GM18909 (cell line): ENCODE data around the gene PTGER2.
A peak's percentile ranks its signal among the peaks of the same experiment; 100 is the strongest.

ENCODE experiments used
- ATAC-seq: cut with Tn5 transposase; IDR thresholded peaks from one replicate; pipeline ENCODE4 v1.9.1; 2021; ENCODE audit warnings: mild to moderate bottlenecking; ENCODE audit not compliant: unreplicated experiment, poor library complexity

The PTGER2 gene

DNA sequence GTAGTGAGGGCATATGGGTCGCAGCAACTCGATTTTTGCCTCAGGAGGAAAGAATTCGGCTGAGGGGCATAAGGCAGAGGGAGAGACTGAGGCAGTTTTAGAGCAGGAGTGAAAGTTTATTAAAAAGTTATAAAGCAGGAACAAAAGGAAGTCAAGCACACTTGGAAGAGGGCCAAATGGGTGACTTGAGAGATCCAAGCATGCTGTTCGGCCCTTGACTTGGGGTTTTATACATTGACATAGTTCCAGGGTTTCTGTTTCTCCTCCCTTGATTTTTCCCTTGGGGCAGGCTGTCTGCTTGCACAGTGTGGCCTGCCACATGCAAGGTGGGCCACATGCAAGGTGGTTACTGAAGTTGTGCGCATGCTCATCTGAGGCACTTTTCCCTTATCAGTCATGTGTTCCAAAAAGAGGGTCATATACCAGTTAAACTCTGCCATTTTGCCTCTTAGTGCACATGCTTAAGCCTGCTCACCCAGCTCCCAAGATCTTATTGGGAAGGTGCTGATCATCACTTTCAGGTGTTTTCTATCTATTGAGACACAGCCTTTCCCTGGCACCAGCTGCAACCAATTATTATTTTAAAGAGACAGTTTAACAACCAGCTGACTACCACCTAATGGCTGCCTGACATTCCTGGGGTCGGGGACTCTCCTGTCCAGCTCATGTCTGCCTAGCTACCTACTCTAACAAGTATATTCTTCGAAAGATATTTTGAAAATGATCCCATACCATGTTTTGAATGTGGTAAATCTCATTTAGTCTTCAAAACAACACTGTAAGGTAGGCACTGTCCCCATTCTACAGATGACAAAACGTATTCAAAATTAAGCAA lies 19.9 kb downstream of the PTGER2 start:
- ATAC-seq: no peak

DNA sequence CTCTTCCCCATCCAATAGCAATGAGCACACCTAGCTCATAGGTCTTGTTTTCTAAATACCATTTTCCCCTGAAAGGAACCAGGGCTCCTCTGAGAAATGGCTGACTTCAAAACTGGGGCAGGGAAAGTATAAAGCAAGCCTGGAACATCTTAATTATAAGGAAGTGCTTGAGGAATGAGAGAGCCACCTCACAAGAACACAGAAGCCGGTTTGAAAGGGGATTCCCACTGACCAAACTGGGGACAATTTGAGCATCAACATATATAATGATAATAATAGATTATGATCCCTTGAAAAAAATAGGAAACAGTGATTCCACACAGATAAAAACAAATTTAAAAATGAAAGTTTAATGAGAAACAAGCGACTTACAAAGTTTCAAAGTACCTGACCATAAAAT lies 22.1 kb downstream of the PTGER2 start:
- ATAC-seq: no peak

DNA sequence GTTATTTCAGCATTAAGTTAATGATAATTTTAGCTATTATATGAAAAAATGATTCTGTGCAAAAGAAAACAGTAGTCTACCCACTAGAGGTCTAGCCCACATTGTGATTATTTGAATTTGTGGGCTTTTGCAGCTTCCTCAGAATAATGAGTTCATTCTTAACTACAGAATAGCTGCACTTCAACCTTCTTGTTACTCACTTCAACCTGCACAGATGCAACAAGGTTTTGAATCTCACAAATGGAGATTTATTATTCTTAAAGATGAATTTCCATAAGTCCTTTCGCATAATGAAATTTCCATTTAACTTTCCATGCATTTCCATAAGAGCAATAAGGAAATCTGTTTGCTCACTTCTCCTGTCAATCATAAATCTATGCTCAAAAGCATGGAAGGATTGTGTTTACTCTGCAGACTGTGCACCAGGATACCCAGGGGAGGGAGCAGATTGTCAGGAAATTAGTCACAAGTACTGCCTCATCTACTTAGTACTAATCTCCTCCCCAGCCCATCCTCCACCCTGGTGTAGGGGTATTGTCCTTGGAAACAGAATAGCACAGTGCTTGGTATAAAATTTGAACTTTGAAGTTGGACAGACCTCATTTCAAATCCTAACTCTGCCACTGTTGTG lies 24.1 kb downstream of the PTGER2 start:
- no peak for ATAC-seq

DNA sequence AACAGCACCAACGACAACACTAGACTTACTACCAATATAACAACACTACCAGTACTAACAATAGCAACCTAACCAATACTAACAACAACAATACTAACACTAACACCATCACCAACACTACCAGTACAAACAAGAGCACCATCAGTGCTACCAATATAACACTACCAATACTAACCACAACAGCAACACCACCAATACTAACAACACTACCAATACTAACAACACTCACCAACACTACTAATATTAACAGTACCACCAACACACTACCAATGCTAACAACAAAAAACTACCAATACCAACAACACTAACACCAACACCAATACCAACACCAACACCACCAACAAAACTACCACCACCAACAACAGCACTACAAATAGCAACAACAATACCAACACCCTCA lies 25.1 kb downstream of the PTGER2 start:
- no peak for ATAC-seq

DNA sequence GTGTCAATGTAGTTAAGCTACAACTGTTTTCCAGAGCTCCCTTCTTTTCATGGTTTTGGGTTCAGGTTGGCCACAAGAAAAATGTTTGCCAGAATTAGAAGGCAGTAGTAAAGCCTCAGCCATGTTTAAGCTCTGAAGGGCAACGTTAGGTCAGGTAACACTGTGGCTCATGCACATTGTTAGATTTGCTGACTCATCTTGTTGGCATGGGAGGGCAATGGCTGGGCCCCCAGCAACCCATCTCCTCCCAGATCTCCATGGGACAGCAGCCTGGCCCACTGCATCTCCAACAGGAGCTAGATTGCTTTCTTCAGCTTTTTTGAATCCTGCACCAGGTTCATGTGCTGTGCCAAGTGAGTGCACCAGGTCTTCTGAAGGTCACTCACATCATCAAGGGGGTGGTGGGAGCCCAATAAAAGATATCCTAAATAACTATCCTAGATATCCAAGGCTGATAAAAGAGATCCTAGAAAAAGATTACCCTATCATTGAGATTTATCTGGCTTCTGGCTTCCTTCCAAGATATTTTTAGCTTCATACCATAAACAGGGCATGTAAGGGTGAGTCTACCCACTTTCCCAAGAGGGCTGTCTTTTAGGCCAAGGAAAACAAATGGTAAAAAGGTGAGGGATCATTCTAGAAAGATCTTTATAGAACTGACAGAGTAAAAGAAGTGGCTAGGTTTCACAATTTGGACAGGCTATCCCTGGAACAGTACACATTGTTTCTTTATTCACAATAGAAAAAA lies 28.9 kb downstream of the PTGER2 start:
- ATAC-seq: no peak

DNA sequence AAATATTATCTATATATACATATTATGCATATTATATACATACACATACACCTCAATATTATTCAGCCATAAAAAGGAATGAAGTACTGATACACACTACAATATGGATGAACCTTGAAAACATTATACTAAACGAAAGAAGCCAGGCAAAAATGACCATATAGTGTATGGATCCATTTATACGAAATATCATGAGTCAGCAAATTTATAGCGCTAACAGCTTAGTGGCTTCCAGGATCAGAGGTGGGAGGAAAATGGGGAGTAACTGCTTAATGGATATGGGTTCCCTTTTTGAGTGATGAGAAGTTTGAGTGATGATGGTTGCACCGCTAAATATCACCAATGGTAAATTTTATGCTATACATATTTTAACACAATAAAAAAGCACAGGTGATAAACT lies 32.7 kb downstream of the PTGER2 start:
- no peak for ATAC-seq

DNA sequence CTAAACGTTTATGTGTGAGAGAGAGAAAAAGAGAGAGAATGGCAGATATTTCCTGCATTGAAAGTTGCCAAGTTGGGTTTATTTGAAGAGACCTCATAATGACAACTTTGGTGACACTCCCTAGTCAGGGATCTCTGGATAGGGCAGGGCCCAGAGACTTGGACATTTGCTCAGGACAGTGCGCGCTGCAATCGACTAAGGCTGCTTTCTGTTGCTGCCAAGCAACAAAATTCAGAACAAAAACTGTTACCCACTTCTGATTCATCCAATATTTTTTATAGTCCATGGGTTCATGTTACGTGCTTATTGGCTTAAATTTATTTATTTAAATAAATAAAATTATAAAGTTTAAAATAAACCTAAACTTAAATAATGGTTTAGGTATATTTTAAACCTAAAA lies 34.2 kb downstream of the PTGER2 start:
- no peak for ATAC-seq

DNA sequence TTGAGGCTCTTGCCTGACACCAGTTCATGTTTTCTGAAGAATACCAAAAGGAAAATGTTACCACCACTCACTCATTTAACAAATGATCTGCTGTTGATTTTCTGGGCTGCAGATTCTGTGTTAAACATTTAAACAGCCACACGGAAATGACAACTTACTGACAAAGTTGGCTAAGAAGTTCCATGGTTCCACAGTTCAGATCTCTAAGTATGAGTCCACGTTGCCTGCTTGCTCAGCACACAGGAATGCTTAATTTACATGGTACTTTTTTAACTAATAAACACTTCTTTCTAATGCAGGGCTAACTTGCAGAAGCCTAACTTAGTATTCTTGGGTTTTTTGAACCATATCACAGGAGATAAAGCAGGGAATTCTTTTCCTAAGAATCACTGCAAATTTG lies 34.7 kb downstream of the PTGER2 start:
- ATAC-seq: no peak

DNA sequence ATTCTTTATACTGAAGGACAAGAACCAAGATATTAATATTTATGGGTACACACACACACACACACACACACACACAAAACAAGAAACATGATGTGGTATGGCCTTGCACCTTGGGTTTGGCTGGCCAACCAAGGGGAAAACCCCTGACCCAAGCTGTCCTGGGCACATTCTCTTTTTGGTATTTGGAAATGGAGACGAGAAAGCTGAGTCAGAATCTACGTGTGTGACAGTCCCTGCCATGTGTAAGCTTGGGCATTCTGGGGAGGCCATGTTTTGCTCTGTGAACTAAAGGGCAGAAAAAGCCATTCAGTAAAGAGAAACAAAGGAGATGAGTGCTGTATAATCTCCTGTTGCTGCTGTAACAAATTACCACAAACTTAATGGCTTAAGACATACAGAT lies 35.6 kb downstream of the PTGER2 start:
- no peak for ATAC-seq

DNA sequence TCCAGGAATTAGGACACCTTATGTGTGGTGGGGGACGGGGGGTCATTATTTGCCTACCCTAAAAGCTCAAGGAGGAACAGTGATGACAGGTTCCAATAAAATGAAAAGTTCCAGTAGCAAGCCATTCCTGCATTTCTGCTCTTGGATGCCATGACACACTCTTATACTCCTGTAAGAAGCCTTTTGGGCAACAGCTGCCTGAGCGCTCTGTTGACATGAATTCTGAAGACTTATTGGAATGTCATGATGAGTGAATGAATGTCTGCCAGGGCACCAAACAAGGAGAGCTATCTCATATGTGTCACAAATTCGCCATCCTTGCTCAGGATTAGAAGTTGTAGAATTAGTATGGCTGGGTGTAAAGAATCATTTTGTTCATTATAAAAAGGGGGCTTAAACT lies 36.3 kb downstream of the PTGER2 start:
- ATAC-seq: no peak

DNA sequence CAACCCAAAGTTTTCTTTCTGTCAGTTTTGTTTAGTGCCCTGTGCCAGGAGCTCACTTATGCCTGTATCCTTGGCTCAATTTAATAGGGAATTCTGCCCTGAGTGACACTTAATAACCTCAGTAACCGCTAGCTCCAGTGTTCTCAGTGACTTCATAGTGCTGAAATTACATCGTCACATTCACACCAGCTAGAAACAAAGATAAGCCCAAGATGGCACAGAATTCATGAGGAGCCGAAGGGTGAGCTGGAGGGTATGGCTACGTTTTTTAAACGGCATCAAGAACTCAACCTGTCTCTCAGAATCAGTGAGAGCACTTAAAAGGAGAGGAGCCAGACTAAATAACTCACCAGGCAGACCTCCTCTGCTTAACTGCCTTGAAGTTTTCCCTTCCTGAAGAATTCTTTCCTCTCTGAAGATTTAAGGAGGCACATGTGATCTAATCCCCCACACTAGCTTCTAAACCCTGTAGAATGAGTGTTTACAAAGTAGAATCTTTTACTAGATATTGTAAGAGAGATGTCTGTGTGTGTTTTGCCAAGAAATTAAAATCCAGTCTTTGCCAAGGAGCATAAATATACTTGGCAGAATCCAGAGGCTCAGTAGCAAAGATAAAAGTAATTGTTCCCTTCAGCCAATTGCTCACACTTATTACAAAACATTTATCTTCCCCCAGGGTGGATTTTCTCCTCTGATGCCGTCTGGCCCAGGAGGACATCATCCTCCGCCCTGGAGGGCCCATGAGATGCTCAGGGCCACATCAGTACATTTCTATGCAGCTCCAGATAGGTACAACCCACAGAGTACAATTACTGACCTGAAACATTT lies 37.3 kb downstream of the PTGER2 start:
- ATAC-seq: peak; percentile 37

DNA sequence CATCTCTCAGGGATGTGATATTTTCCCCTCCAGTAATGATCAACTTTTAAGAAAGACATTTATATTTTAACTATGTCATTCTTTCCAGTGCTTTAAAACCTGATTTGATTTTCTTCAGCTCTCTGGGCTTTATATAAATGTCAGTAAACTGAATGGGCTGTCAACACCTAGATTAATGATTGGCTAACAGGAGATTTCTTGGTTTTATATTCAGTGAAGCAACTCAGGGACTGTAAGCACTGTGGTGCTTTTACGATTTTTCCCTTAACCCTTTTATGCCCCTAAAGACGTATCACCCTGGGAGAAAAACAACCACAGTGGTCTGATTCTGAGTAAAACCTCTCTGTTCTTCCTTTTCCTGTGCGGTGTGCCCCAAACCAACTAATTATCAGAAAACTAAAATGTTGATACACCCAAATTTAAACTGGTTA lies 38.0 kb downstream of the PTGER2 start:
- ATAC-seq: peak; percentile 81

DNA sequence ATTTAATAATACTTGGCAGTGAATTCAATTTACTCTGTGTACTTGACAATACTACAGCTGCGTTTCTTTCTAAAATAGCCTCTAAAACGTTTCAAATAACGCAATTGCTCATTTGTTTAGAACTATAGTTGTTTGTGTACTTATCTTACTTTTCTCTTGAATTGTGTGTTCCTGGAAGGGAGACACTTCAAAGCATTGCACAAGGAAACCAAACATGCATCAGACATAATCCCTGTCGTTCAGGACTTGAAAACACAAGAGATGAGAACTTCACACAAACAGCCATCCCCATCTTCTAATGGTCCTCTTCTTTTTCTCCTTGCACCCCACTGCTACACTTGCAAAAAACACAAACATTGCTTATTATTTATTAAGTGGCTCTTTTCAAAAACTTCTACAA lies 38.5 kb downstream of the PTGER2 start:
- peak; percentile 8 for ATAC-seq

DNA sequence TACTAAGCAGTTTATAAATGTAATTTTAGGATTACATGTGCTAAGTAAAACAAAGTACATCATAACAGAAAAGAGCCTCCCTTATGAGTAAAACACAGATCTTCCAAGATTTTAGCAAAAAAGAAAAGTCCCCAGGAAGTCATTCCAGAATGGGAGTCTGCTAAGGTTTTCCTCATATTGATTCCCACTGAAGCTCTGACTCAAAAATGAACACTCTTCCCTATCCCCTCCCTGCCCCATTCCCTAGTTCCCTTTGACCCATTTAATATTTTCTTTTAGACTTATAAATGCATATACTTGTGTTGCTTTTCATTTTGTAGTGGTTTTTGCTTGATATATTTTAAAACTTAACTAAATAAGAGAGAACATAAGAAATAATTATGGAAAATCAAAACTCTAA lies 40.1 kb downstream of the PTGER2 start:
- no peak for ATAC-seq

DNA sequence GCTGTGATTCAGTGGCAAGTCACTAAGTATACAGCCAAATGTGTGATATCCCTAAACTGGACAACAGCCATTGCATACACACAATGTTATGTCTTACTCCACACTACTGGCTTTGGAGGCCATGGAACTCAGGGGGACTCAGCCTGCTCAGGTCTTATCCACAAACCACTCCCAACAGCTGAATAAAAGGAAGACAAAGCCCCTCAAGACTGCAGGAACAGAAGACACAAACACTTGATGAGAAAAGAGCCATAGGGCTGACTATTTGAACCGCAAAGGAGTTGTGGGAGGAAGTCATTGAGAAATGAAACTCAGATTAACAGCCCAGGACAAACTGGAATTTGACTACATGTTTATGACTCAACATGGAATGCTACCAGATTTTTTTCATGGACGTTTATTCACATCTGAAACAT lies 40.9 kb downstream of the PTGER2 start:
- ATAC-seq: no peak

DNA sequence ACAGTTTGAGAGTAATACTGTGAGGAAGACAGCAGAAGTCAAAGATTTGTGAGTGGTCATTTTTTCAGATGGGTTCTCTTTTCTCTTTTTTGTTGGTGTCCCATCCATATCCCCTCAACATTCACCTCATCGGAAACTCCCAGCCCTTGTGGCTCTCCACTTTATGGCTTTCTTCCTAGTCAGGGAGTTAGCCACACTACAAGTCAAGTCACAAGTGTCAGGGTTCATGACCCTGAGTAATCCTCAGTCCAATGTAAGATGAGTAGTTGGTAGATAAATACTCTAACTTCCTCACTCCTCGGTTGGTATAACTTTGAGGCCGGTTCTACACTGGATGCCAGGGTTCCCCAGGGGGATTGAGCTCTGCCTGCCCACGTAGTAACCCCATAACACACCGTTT lies 41.4 kb downstream of the PTGER2 start:
- ATAC-seq: no peak

DNA sequence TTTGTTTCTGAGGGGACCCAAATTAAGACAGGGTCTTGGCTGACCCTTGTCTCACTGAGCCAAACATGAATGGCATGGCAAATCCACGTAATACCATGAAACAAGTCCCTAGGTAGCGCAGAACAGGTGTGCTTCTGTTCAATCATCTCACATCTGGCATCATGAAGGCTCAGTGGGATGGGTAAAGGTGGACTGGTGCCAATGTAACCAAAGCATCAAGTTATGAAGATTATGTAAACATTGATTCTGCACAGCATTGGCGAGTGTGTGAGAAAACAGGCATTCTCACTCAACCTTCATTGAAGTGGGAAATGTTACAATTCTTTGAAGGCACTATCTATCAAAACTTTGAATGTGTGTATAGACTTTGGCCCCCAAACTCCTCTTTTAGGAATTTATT lies 41.9 kb downstream of the PTGER2 start:
- ATAC-seq: no peak

DNA sequence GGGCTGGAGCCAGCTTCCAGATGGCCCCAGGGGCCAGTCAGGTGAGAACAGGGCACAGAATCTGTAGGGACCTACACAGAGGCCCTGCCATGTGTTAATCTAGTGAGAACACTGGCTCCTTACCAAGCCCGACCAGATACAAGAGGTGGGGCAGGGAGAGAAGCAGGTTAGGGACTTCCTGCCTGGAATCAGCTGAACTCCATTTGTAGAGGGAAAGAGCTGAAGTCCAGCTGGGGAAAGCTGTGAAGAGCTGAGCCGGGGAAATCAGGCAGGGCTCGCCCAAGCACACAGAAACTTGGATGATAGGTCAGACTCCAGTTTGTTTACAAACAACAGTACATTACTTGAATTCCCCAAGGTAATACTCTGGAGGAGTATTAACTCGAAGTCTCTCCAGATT lies 46.7 kb downstream of the PTGER2 start:
- no peak for ATAC-seq

DNA sequence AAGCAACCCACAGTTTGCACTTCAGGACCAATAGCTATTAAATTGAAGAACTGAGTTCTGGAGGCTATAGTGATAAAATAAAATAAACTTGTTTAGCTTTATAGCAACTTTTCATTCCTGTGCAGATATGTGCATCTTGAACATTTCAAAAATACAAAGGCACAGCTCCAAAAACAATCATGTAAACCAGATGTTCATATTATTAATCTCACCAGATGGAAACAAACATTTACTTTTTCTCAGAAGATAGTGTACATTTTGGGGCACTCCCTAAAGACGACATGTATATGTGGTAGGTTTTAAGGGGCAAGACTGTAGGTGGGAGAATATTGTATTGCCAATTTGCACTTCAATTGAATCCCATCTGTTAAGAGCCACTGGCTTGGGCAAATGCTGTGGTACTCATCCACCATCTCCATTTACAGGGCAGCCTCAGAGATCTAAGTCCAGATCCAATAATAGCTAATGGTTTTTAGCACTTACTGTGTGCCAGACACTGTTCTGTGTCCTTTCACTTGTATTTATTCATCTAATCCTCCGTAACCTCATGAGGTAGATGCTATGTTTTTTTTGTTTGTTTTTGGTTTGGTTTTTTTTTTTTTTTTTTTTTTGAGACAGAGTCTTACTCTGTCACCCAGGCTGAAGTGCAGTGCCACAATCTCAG lies 49.1 kb downstream of the PTGER2 start:
- ATAC-seq: no peak

DNA sequence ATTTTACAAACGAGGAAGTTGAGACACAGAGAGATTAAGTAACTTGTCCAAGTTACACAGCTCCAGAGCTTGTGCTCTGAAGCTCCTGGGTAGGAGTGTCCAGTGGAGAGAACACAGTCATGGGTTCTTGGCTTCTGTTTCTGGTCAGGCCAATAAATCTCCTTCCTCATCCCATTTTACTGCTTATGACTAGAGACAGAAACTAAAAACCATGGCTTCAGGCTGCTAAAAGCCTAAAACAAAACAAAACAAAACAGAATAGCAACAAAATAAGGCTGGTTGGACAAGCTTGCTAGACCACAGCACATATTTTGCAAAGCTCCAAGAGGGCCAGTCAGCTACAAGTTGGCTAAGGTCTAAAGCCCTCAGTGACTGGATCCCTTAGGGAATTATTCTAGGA lies 49.8 kb downstream of the PTGER2 start:
- no peak for ATAC-seq
